A673 (cell line): Measurements from ENCODE around the gene WDR43.

ENCODE experiments used
- CTCF ChIP-seq: fragments of 300-800, 200-600 bp; sonication (generic); conservative IDR thresholded peaks from 2 replicates; pipeline ENCODE4 v1.5.1; 2017; ENCODE audit warnings: low read depth, mild to moderate bottlenecking, antibody characterized with exemption, low read length, moderate library complexity, mixed read lengths
- EZH2 ChIP-seq: fragments of 200-600 bp; sonication (generic); IDR thresholded peaks from 2 replicates; pipeline ENCODE4 v1.6.1; 2017; ENCODE audit warnings: borderline replicate concordance, low read depth, mild to moderate bottlenecking, mixed read lengths, antibody characterized with exemption, low read length; ENCODE audit not compliant: poor library complexity, severe bottlenecking

- TF ChIP-seq CTCF: no peak
- TF ChIP-seq EZH2: no peak
Observed at GRCh38 chr2:28869494-28870145, 24.8 kb upstream of the WDR43 start.
